HL-60 (cell line): ENCODE data around the gene PRDM8.

Experiments
- CTCF ChIP-seq: IDR thresholded peaks from one replicate; pipeline ENCODE4 v1.5.1; 2011; ENCODE audit warnings: low read length, control low read depth, inconsistent platforms; ENCODE audit not compliant: insufficient read depth
- GABPA ChIP-seq: IDR thresholded peaks from 2 replicates; pipeline ENCODE4 v1.6.1; 2012; ENCODE audit warnings: low read depth
- REST ChIP-seq: IDR thresholded peaks from 2 replicates; pipeline ENCODE4 v1.6.1; 2012; ENCODE audit warnings: low read depth; ENCODE audit not compliant: insufficient replicate concordance
- SPI1 ChIP-seq: IDR thresholded peaks from 2 replicates; pipeline ENCODE4 v1.6.1; 2012; ENCODE audit warnings: low read depth, mild to moderate bottlenecking, borderline replicate concordance

GRCh38 chr4:80216100-80216761 is 18.9 kb downstream of the PRDM8 start:
- TF ChIP-seq CTCF (no peak), GABPA (no peak), SPI1 (no peak), REST (no peak)
